ENCODE results near the gene SYF2.

- TF ChIP-seq REST (IDR thresholded peaks at IDR 0.05; ENCODE audit: unreplicated experiment) (no peak), EZH2 (IDR thresholded peaks at IDR 0.05; ENCODE audit: low read depth, unreplicated experiment) (no peak), POLR2AphosphoS5 (IDR thresholded peaks at IDR 0.05; ENCODE audit: low read depth) (no peak), CTCF (conservative IDR thresholded peaks at IDR 0.05; ENCODE audit: low read depth in 2 of 2) (no peak), EZH2phosphoT487 (IDR thresholded peaks at IDR 0.05; ENCODE audit: unreplicated experiment) (no peak)
Measured at GRCh38 chr1:25187077-25187476, 45.2 kb downstream of the SYF2 start.
